ENCODE measurements around the gene A1BG.

DNA sequence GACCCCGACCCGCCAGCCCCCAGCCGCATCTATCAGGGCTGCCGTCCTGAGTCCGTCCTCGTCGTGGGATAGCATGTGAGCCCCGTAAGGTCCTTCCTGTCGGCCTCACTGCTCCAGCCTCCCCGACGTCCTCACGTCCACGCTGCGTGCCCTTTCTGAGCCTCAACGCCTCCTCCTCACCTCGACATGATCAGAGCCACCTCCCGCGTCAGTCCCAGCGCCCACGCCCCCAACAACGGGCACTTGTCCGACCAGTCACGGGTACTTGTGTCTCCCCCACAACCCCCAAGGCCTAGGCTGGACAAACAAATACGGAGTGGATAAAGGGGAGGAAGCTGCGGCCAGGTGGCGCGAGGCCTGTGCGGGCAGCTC is 8.6 kb upstream of the A1BG start:
- TF ChIP-seq POLR2A (IDR thresholded peaks at IDR 0.05; ENCODE audit: low read length), result no peak
- no peak for TF ChIP-seq GATA1 (IDR thresholded peaks at IDR 0.05; ENCODE audit: low read depth, low read length)

Measured in erythroblast (primary cell).